IMR-90 (cell line): ENCODE results near the gene ANKRD44. TPM values are rescaled to one million over a fixed set of nuclear protein-coding genes. Genes with fewer than 3 reads are reported as not detected.
A peak's percentile ranks its signal among the peaks of the same experiment; 100 is the strongest.

Experiments
- ATAC-seq: fragments of 200-7000 bp; cut with Tn5 transposase; 2 replicates; pipeline ENCODE4 v1.9.1; 2020; ENCODE audit warnings: low read depth, mild to moderate bottlenecking, moderate library complexity
- BruUV-seq: library from RNA; stranded (reverse); fragments of 400-500 nt; replicated peaks from 2 replicates; lab custom pipeline; 2021; lab: Mats Ljungman, UMichigan
- CTCF ChIA-PET: fragments of 300-600 bp; formaldehyde crosslinking; extraction: SDS; loops from one replicate; lab custom pipeline; 2021; ENCODE audit warnings: antibody characterized with exemption; lab: Yijun Ruan, JAX
- POLR2A ChIA-PET: fragments of 300-600 bp; sonication (Branson Sonifier 250); formaldehyde crosslinking; loops from one replicate; lab custom pipeline; 2022; ENCODE audit warnings: antibody characterized with exemption; ENCODE audit not compliant: unreplicated experiment; lab: Charles Lee
- DNase-seq: peaks from one replicate; pipeline ENCODE4 v3.0.0; 2013
- H2AFZ ChIP-seq: replicated peaks from 2 replicates; pipeline ENCODE3; 2013; ENCODE audit warnings: low read length, mild to moderate bottlenecking; ENCODE audit not compliant: poor library complexity
- H2AK5ac ChIP-seq: 2 replicates; pipeline ENCODE4 v1.6.1; 2013; ENCODE audit warnings: low read depth, low read length, inconsistent platforms
- H2AK9ac ChIP-seq: replicated peaks from 2 replicates; pipeline ENCODE3; 2013; ENCODE audit warnings: mild to moderate bottlenecking, low read depth, low read length, moderate library complexity; ENCODE audit not compliant: poor library complexity
- H2BK120ac ChIP-seq: 2 replicates; pipeline ENCODE4 v1.6.1; 2013; ENCODE audit warnings: low read depth, low read length, inconsistent platforms
- H2BK15ac ChIP-seq: 3 replicates; pipeline ENCODE4 v1.6.1; 2013; ENCODE audit warnings: low read depth, low read length, inconsistent platforms
- H2BK20ac ChIP-seq: 2 replicates; pipeline ENCODE4 v1.6.1; 2013; ENCODE audit warnings: low read depth, mild to moderate bottlenecking, inconsistent platforms, low read length, moderate library complexity
- H2BK5ac ChIP-seq: 2 replicates; pipeline ENCODE4 v1.6.1; 2013; ENCODE audit warnings: mild to moderate bottlenecking, low read depth, low read length, inconsistent platforms; ENCODE audit not compliant: poor library complexity, severe bottlenecking
- H3K14ac ChIP-seq: replicated peaks from 2 replicates; pipeline ENCODE4 v1.6.1; 2013; ENCODE audit warnings: low read depth, low read length, inconsistent platforms
- H3K18ac ChIP-seq: 2 replicates; pipeline ENCODE4 v1.6.1; 2013; ENCODE audit warnings: low read depth, low read length, control low read depth
- H3K23ac ChIP-seq: 2 replicates; pipeline ENCODE4 v1.6.1; 2013; ENCODE audit warnings: low read depth, low read length, inconsistent platforms
- H3K27ac ChIP-seq: 2 replicates; pipeline ENCODE4 v1.5.1; 2013; ENCODE audit warnings: mild to moderate bottlenecking, control low read depth, low read length; ENCODE audit not compliant: insufficient read depth
- H3K27me3 ChIP-seq: 2 replicates; pipeline ENCODE4 v1.6.1; 2013; ENCODE audit warnings: low read length; ENCODE audit not compliant: control insufficient read depth, insufficient read depth
- H3K36me3 ChIP-seq: 2 replicates; pipeline ENCODE4 v1.6.1; 2013; ENCODE audit warnings: low read length, mixed read lengths; ENCODE audit not compliant: control insufficient read depth, insufficient read depth
- H3K4ac ChIP-seq: 2 replicates; pipeline ENCODE4 v1.6.1; 2013; ENCODE audit warnings: low read depth, low read length, inconsistent platforms
- H3K4me1 ChIP-seq: 2 replicates; pipeline ENCODE4 v1.6.1; 2013; ENCODE audit warnings: low read length, mixed read lengths; ENCODE audit not compliant: control insufficient read depth, insufficient read depth
- H3K4me2 ChIP-seq: 2 replicates; pipeline ENCODE4 v1.6.1; 2013; ENCODE audit warnings: low read depth, mild to moderate bottlenecking, control low read depth, low read length, moderate library complexity
- H3K4me3 ChIP-seq: 2 replicates; pipeline ENCODE4 v1.5.1; 2013; ENCODE audit warnings: low read depth, mild to moderate bottlenecking, control low read depth, low read length, moderate library complexity; ENCODE audit not compliant: insufficient read depth
- H3K56ac ChIP-seq: 2 replicates; pipeline ENCODE4 v1.6.1; 2013; ENCODE audit warnings: low read length, inconsistent platforms; ENCODE audit not compliant: insufficient read depth; ENCODE audit errors: extremely low read depth
- H3K79me1 ChIP-seq, 2 experiments: 2 replicates each; pipeline ENCODE4 v1.6.1; 2013; ENCODE audit warnings: low read length in 2 of 2, inconsistent platforms in 1 of 2, low read depth in 1 of 2
- H3K9ac ChIP-seq: 2 replicates; pipeline ENCODE4 v1.6.1; 2013; ENCODE audit warnings: low read depth, low read length, control low read depth
- H3K9me1 ChIP-seq: 2 replicates; pipeline ENCODE4 v1.6.1; 2013; ENCODE audit warnings: low read length, inconsistent platforms; ENCODE audit not compliant: insufficient read depth
- H3K9me3 ChIP-seq: 2 replicates; pipeline ENCODE4 v1.6.1; 2013; ENCODE audit warnings: low read length; ENCODE audit not compliant: control insufficient read depth, insufficient read depth
- H4K20me1 ChIP-seq: 2 replicates; pipeline ENCODE4 v1.6.1; 2013; ENCODE audit warnings: low read length, inconsistent platforms; ENCODE audit not compliant: insufficient read depth
- H4K5ac ChIP-seq: 2 replicates; pipeline ENCODE4 v1.6.1; 2013; ENCODE audit warnings: mild to moderate bottlenecking, low read depth, low read length, control low read depth
- H4K8ac ChIP-seq, 2 experiments: 2 replicates each; pipeline ENCODE4 v1.6.1; 2013; ENCODE audit warnings: low read depth in 2 of 2, low read length in 2 of 2, control low read depth in 1 of 2, inconsistent platforms in 1 of 2
- H4K91ac ChIP-seq: 2 replicates; pipeline ENCODE4 v1.6.1; 2013; ENCODE audit warnings: low read depth, low read length, inconsistent platforms; ENCODE audit not compliant: insufficient read depth
- MAFK ChIP-seq: IDR thresholded peaks from 2 replicates; pipeline ENCODE4 v1.6.1; 2012; ENCODE audit warnings: low read depth, low read length, improper control_type of control experiment
- MXI1 ChIP-seq: IDR thresholded peaks from 2 replicates; pipeline ENCODE4 v1.6.1; 2012; ENCODE audit warnings: low read depth, mild to moderate bottlenecking, low read length, moderate library complexity, borderline replicate concordance
- WGBS, 2 experiments: methylation state at CpG; one replicate each; pipeline versions ENCODE4 v1.1.5 to v1.1.7; 2013; ENCODE audit warnings: missing lambda C conversion rate in 2 of 2; ENCODE audit not compliant: insufficient read length in 1 of 2; ENCODE audit errors: extremely low coverage in 2 of 2; 5-methylcytosine and 5-hydroxymethylcytosine counted together
- dilution Hi-C: fragments of 300-500 bp; cut with HindIII; formaldehyde crosslinking; loops from one replicate; pipeline ENCODE4 v1.14.3; 2018; ENCODE audit warnings: low sequenced_read_pairs; ENCODE audit not compliant: unreplicated experiment
- in situ Hi-C: fragments of 300-500 bp; cut with MboI; formaldehyde crosslinking; loops from 3 replicates; pipeline ENCODE4 v1.14.3; 2019; ENCODE audit warnings: low sequenced_read_pairs, inconsistent platforms, mixed read lengths
- intact Hi-C: fragments of 100-400 bp; cut with micrococcal nuclease; formaldehyde crosslinking; loops from 2 replicates; pipeline ENCODE4 v1.10.0; 2022
- polyA plus RNA-seq, 3 experiments: library from polyadenylated mRNA; depleted of rRNA; stranded (reverse); fragments of >200 nt; gene quantifications; 2 replicates each; pipeline ENCODE4 v1.2.3, GENCODE V29; 2012; ENCODE audit warnings: low replicate concordance in 1 of 3
- total RNA-seq: library from RNA; depleted of rRNA; stranded (reverse); fragments of >200 nt; gene quantifications from 2 replicates; pipeline ENCODE4 v1.2.3, GENCODE V29; 2012

Gene ANKRD44
- total and polyA plus RNA-seq, 2 of the 4 experiments (the other 2 are of a cell fraction), result 5.2 to 15.6 TPM

DNA sequence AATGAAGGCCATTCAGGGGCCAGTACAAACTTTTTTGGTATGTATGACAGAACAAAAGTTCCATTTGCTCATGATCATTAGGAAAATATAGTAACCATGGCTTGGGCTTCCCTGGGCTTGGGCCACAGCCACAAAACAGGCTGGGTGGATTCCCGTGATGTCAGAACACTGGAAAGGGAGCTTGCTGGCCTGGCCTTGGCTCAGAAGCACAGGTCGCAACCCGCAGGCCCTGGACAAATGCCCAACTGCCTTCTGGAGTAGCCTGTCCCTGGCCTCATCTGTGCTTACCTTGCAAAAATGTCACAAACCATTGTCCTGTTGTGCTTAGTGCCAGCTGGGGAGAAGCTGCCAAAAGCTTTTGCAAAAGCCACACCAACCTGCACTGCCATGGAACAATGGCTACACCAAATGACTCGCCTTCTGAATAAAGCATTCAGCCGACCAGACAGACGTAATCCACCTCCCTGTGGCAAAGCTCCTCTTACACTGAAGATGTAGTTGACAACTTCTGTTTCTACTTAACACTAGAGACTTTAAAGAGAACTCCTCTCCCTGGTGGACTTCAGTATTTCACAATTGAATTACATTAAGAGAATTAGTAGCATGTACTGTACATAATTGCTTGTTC lies 125.5 kb downstream of the ANKRD44 start:
- Histone ChIP-seq H3K9me3 (no peaks in the 10 kb centered on the region), H2BK20ac (no peak overlapping the region), H3K9ac (no peak overlapping the region), H3K23ac (no peak overlapping the region), H3K4ac (no peak overlapping the region; the same call in 1 of the 2 replicates), H3K14ac (no peak overlapping the region), H3K9me1 (peaks cover 3% of the 10 kb centered on the region), H2BK5ac (no peak overlapping the region), H4K5ac (no peak overlapping the region), H4K8ac (no peak overlapping the region), H3K56ac (no peak overlapping the region), H3K27ac (no peak overlapping the region), H3K4me2 (no peak overlapping the region), H4K20me1 (no peaks in the 10 kb centered on the region; the same call in 1 of the 2 replicates), H3K4me1 (peaks cover 2% of the 10 kb centered on the region), H3K36me3 (no peaks in the 10 kb centered on the region), H3K18ac (no peak overlapping the region), H2BK15ac (no peak overlapping the region), H2AK9ac (peak overlapping the region; percentile 5), H3K4me3 (no peak overlapping the region), H3K79me1 (no peaks in the 10 kb centered on the region), H4K91ac (no peak overlapping the region), H3K27me3 (no peaks in the 10 kb centered on the region), H2AFZ (no peak overlapping the region), H2AK5ac (no peak overlapping the region), H2BK120ac (no peak overlapping the region)
- ATAC-seq (no peak), DNase-seq (peak; percentile 29)
- WGBS, 2 experiments, result no CpG with 5 or more reads among the region's 6 CpGs
- POLR2A ChIA-PET, result no interaction called here
- CTCF ChIA-PET, result no interaction called here
- TF ChIP-seq MXI1, result no peak
- TF ChIP-seq MAFK, result 0 out of 2 replicates have a peak, but pooled peaks have one; percentile 16
- intact Hi-C loops (no loop called here), dilution Hi-C loops (no loop called here), in situ Hi-C loops (loop anchor here (5.0 kb wide), 1 partner anchor 127 kb away; the partner anchor contains the start of gene ANKRD44)
- no TSS peak for BruUV-seq
